Tibial nerve (tissue), 4 donors: Measurements from ENCODE around the gene CEMIP2. TPM values are rescaled to one million over a fixed set of nuclear protein-coding genes. Genes with fewer than 3 reads are reported as not detected.

ENCODE experiments used
- DNase-seq, 2 donors: peaks; one replicate each; pipeline ENCODE4 v3.0.0-alpha.2; 2019; ENCODE audit warnings: low spot score in 2 of 2
- H3K27ac ChIP-seq, 4 donors: fragments of 200-600 bp; sonication (generic) in 3 of 4; one replicate each; pipeline ENCODE4 v1.5.1; 2017 to 2019; ENCODE audit warnings: mild to moderate bottlenecking in 1 of 4
- H3K27me3 ChIP-seq, 2 donors: fragments of 200-600 bp; sonication (generic) in 1 of 2; one replicate each; pipeline versions ENCODE4 v1.5.1 to v1.6.0; 2017 to 2019
- H3K36me3 ChIP-seq, 3 donors: fragments of 200-600 bp; sonication (generic); one replicate each; pipeline ENCODE4 v1.5.1; 2018 to 2019
- H3K4me1 ChIP-seq, 4 donors: fragments of 200-600 bp; sonication (generic) in 3 of 4; one replicate each; pipeline ENCODE4 v1.5.1; 2017 to 2019
- H3K4me3 ChIP-seq, 4 donors: fragments of 200-600 bp; sonication (generic) in 3 of 4; one replicate each; pipeline ENCODE4 v1.5.1; 2017 to 2019; ENCODE audit warnings: mild to moderate bottlenecking in 1 of 4, moderate library complexity in 1 of 4
- H3K9me3 ChIP-seq, 4 donors: fragments of 200-600 bp; sonication (generic) in 3 of 4; one replicate each; pipeline ENCODE4 v1.5.1; 2017 to 2019
- EP300 ChIP-seq, 2 donors: sonication (generic); formaldehyde crosslinking; IDR thresholded peaks; one replicate each; pipeline ENCODE4 v1.6.1; 2017; ENCODE audit warnings: antibody characterized with exemption in 2 of 2, mild to moderate bottlenecking in 1 of 2
- POLR2A ChIP-seq, 2 donors: fragments of 450-650 bp; IDR thresholded peaks; one replicate each; pipeline ENCODE4 v1.6.1; 2017; ENCODE audit warnings: antibody characterized with exemption in 2 of 2, mild to moderate bottlenecking in 2 of 2, moderate library complexity in 2 of 2
- WGBS, 2 donors: methylation state at CpG; one replicate each; pipeline ENCODE4 v1.1.5; 2018; 5-methylcytosine and 5-hydroxymethylcytosine counted together
- total RNA-seq, 4 donors: library from RNA; depleted of rRNA; stranded (reverse); fragments of >200 nt; gene quantifications; one replicate each; pipeline ENCODE4 v1.1.0, GENCODE V29; 2016
- TF ChIP-seq, protein P1 (sequence below), 5 experiments: fragments of 200-600 bp in 3 of 5; fragments of 450-650 bp in 2 of 5; sonication (generic) in 3 of 5; IDR thresholded peaks; one replicate each; pipeline ENCODE4 v1.5.1; 2016 to 2019; ENCODE audit warnings: antibody characterized with exemption in 5 of 5, mild to moderate bottlenecking in 3 of 5, moderate library complexity in 2 of 5

CEMIP2 gene
- total RNA-seq, 4 donors from 2014 or later, result 107 to 126 (median 118) TPM

GRCh38 chr9:71681104-71681707 lies 87.1 kb downstream of the CEMIP2 start:
- H3K36me3 ChIP-seq, result no peaks in the 10 kb centered on the region
- 41 to 43% methylated on average over 1 of the region's 1 CpG for WGBS, 2 donors
- no peaks in the 10 kb centered on the region for H3K27me3 ChIP-seq
- no peak overlapping the region for H3K4me3 ChIP-seq
- TF ChIP-seq EP300 (IDR thresholded peaks at IDR 0.05) (no peak), POLR2A (IDR thresholded peaks at IDR 0.05) (no peak)
- TF ChIP-seq, protein P1, sequence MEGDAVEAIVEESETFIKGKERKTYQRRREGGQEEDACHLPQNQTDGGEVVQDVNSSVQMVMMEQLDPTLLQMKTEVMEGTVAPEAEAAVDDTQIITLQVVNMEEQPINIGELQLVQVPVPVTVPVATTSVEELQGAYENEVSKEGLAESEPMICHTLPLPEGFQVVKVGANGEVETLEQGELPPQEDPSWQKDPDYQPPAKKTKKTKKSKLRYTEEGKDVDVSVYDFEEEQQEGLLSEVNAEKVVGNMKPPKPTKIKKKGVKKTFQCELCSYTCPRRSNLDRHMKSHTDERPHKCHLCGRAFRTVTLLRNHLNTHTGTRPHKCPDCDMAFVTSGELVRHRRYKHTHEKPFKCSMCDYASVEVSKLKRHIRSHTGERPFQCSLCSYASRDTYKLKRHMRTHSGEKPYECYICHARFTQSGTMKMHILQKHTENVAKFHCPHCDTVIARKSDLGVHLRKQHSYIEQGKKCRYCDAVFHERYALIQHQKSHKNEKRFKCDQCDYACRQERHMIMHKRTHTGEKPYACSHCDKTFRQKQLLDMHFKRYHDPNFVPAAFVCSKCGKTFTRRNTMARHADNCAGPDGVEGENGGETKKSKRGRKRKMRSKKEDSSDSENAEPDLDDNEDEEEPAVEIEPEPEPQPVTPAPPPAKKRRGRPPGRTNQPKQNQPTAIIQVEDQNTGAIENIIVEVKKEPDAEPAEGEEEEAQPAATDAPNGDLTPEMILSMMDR (IDR thresholded peaks at IDR 0.05), result no peak
- peaks cover 0 to 1% (median 0%) of the 10 kb centered on the region in 4 donors for H3K9me3 ChIP-seq
- DNase-seq, result no peak
- peak overlapping the region in 2 of 4 donors; percentile 36 for H3K27ac ChIP-seq
- peaks cover 0 to 46% (median 14%) of the 10 kb centered on the region in 4 donors for H3K4me1 ChIP-seq

DNA sequence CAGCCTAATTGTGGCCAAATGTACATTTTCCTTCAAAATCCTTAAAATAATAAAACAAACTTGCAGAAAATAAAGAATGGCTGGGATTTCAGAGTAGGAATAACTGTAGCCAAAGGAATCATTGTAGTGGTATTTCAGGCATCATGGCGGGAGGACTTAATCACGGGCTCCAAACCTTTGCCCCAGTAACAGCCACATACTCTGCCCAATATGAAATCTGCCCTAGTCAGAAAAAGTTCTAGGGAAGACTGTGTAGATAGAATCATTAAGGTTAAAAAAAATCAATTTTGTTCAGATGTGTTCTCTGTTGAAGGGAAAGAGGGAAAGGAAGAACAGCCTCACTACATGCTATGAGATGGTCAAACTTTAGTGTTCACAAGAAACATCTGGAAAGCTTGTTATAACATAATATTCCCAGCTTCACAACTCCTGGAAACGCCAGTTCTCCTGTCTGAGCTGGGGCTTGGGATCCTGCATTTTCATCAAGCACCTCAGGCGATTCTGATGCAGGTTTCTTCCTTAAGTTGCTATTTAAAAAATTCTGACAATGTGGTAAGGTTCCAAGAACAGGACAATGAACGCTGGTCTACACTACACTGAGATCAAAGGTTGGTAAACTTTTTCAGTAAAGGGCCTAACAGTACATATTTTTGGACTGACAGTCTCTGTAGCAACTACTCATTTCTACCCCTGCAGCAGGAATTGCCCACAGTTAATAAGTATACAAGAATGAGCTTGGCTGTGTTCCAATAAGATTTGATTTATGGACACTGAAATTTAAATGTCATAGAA lies 87.9 kb downstream of the CEMIP2 start:
- no peak for DNase-seq
- Histone ChIP-seq H3K36me3 (no peaks in the 10 kb centered on the region), H3K27ac (peak overlapping the region in 2 of 4 donors; percentile 17 to 36), H3K27me3 (no peaks in the 10 kb centered on the region), H3K9me3 (peaks cover 0 to 3% (median 0%) of the 10 kb centered on the region in 4 donors), H3K4me1 (peaks cover 0 to 46% (median 14%) of the 10 kb centered on the region in 4 donors), H3K4me3 (no peak overlapping the region)
- TF ChIP-seq POLR2A (IDR thresholded peaks at IDR 0.05) (no peak), EP300 (IDR thresholded peaks at IDR 0.05) (no peak)
- TF ChIP-seq, protein P1 (IDR thresholded peaks at IDR 0.05), result no peak
- WGBS, 2 donors, result 31 to 43% methylated on average over 5 of the region's 5 CpGs

- 51 to 63% methylated on average over 3 of the region's 3 CpGs for WGBS, 2 donors
Observed at GRCh38 chr9:71678999-71679398, 89.3 kb downstream of the CEMIP2 start.

DNA sequence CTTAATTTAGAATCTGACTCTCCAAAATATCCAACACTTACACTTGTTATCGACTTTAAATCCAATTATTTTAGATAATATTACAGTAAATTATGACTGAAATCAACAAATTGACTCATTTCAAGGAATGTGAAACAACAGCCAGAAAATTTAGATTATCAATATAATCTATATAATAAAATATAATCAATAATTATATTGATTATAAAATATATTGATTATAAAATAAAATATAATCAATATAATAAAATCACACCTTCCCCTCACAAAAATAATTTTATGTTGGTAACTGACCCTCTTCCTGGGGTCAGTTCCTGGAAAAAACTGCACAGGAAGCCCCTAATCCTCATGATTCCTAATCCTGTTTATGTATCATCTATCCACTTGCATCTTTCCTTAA lies 91.1 kb downstream of the CEMIP2 start:
- 97 to 100% methylated on average over 1 of the region's 1 CpG for WGBS, 2 donors
- H3K9me3 ChIP-seq, result peaks cover 0 to 3% (median 0%) of the 10 kb centered on the region in 4 donors
- peak overlapping the region in 1 of 4 donors; percentile 40 for H3K27ac ChIP-seq
- no peak overlapping the region for H3K4me3 ChIP-seq
- H3K36me3 ChIP-seq, result no peaks in the 10 kb centered on the region
- TF ChIP-seq EP300 (IDR thresholded peaks at IDR 0.05) (no peak), POLR2A (IDR thresholded peaks at IDR 0.05) (no peak)
- TF ChIP-seq, protein P1 (IDR thresholded peaks at IDR 0.05), result no peak
- peaks cover 0 to 27% (median 8%) of the 10 kb centered on the region in 4 donors for H3K4me1 ChIP-seq
- no peaks in the 10 kb centered on the region for H3K27me3 ChIP-seq
- DNase-seq, result no peak

More at GRCh38 chr9:71678999-71679398, 89.3 kb downstream of the CEMIP2 start:
- no peak for DNase-seq
- H3K9me3 ChIP-seq, result peaks cover 0 to 3% (median 0%) of the 10 kb centered on the region in 4 donors
- peaks cover 0 to 39% (median 10%) of the 10 kb centered on the region in 4 donors for H3K4me1 ChIP-seq
- TF ChIP-seq, protein P1 (IDR thresholded peaks at IDR 0.05), result no peak
- TF ChIP-seq POLR2A (IDR thresholded peaks at IDR 0.05) (no peak), EP300 (IDR thresholded peaks at IDR 0.05) (no peak)
- H3K36me3 ChIP-seq, result no peaks in the 10 kb centered on the region
- H3K4me3 ChIP-seq, result no peak overlapping the region
- H3K27ac ChIP-seq, result no peak overlapping the region
- no peaks in the 10 kb centered on the region for H3K27me3 ChIP-seq

DNA sequence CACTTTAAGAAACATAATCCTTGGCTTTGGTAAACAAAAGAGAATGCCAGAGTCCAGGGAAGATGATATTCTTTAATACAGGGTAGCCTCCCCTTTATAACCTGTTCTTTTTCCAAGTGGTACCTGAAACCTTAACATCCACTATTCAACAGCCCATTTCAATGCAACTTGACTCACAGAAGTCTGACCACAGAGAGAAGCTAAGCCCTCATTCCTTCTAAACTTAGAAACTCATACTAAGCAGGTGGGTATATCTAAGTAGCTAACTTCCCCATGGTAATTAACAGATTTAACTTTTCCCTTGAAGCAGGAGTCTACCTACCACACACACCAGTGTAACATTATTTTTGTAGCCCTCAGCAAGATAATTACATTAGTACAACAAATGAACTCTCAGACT lies 91.9 kb downstream of the CEMIP2 start:
- Histone ChIP-seq H3K36me3 (no peaks in the 10 kb centered on the region), H3K4me3 (no peak overlapping the region), H3K27me3 (no peaks in the 10 kb centered on the region), H3K27ac (peak overlapping the region in 1 of 4 donors; percentile 40), H3K4me1 (peaks cover 0 to 20% (median 5%) of the 10 kb centered on the region in 4 donors), H3K9me3 (peaks cover 0 to 3% (median 0%) of the 10 kb centered on the region in 4 donors)
- DNase-seq, result no peak
- no peak for TF ChIP-seq EP300 (IDR thresholded peaks at IDR 0.05)
- no peak for TF ChIP-seq POLR2A (IDR thresholded peaks at IDR 0.05)
- TF ChIP-seq, protein P1 (IDR thresholded peaks at IDR 0.05), result no peak
